Activated naive CD4-positive, alpha-beta T cell treated with anti-CD3 and anti-CD28 coated beads, Interleukin-2, amount 50 U/mL, for 24 hours (primary cell): ENCODE results near the gene CLEC3B.
"Not testable (repeated sequence)": the region's sequence is repeated elsewhere in the genome, so short reads cannot be mapped to it uniquely, and the experiment has no call there.

Experiments
- H3K27ac Mint-ChIP-seq: one replicate; pipeline ENCODE4 v1.8.0; 2021; ENCODE audit warnings: mild to moderate bottlenecking, mixed read lengths
- H3K27me3 Mint-ChIP-seq: one replicate; pipeline ENCODE4 v1.8.0; 2021; ENCODE audit warnings: mixed read lengths
- H3K36me3 Mint-ChIP-seq: one replicate; pipeline ENCODE4 v1.8.0; 2021; ENCODE audit warnings: mixed read lengths
- H3K4me1 Mint-ChIP-seq: one replicate; pipeline ENCODE4 v1.8.0; 2021; ENCODE audit warnings: mixed read lengths
- H3K4me3 Mint-ChIP-seq: one replicate; pipeline ENCODE4 v1.8.0; 2021; ENCODE audit warnings: mild to moderate bottlenecking, mixed read lengths
- H3K9me3 Mint-ChIP-seq: one replicate; pipeline ENCODE4 v1.8.0; 2021; ENCODE audit warnings: mixed read lengths

The CLEC3B gene

GRCh38 chr3:45026038-45026437 lies at the start of gene CLEC3B:
CLEC3B (plus strand) TSS chr3:45026303; CDS start chr3:45026363, 60 bp downstream.
- no peaks in the 10 kb centered on the region for H3K36me3 Mint-ChIP-seq
- H3K4me3 Mint-ChIP-seq = no peak within 1 kb of the TSS
- H3K27ac Mint-ChIP-seq = peak within 1 kb of the TSS; percentile 30
- H3K4me1 Mint-ChIP-seq = peaks cover 11% of the 10 kb centered on the region
- H3K27me3 Mint-ChIP-seq = no peaks in the 10 kb centered on the region
- H3K9me3 Mint-ChIP-seq = no peaks in the 10 kb centered on the region

DNA sequence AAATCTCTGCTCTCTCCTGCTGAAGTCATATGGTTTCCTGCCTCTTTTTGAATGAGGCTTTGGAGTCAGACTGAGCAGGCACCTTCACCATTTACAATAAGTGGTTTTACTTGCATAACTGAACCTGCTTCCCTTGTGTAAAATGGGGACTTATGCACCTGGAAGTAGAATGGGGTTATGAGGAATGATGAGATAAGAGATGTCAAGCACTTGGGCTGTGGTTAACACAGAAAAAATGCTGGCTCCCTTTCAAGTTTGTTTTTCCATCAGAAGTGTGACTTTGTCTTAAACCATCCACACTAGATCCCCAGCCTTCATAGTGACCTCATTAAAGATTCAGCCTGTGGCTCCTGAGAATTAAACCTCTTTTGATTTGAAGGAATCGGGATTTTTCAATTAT lies 44.9 kb upstream of the CLEC3B start:
- peaks cover 89% of the 10 kb centered on the region for H3K4me1 Mint-ChIP-seq
- H3K36me3 Mint-ChIP-seq = no peaks in the 10 kb centered on the region
- no peak overlapping the region for H3K4me3 Mint-ChIP-seq
- H3K27me3 Mint-ChIP-seq = no peaks in the 10 kb centered on the region
- no peak overlapping the region for H3K27ac Mint-ChIP-seq
- H3K9me3 Mint-ChIP-seq = no peaks in the 10 kb centered on the region

- Mint-ChIP-seq H3K36me3 (no peaks in the 10 kb centered on the region), H3K4me1 (peaks cover 88% of the 10 kb centered on the region), H3K27me3 (no peaks in the 10 kb centered on the region), H3K27ac (peak overlapping the region; percentile 23), H3K4me3 (peak overlapping the region; percentile 9), H3K9me3 (no peaks in the 10 kb centered on the region)
Measured at GRCh38 chr3:44981751-44982150, 44.4 kb upstream of the CLEC3B start.

- Mint-ChIP-seq H3K36me3 (peaks cover 1% of the 10 kb centered on the region), H3K27me3 (no peaks in the 10 kb centered on the region), H3K4me3 (no peak overlapping the region), H3K9me3 (no peaks in the 10 kb centered on the region), H3K27ac (no peak overlapping the region), H3K4me1 (peaks cover 90% of the 10 kb centered on the region)
Measured at GRCh38 chr3:44982817-44983216, 43.3 kb upstream of the CLEC3B start.

DNA sequence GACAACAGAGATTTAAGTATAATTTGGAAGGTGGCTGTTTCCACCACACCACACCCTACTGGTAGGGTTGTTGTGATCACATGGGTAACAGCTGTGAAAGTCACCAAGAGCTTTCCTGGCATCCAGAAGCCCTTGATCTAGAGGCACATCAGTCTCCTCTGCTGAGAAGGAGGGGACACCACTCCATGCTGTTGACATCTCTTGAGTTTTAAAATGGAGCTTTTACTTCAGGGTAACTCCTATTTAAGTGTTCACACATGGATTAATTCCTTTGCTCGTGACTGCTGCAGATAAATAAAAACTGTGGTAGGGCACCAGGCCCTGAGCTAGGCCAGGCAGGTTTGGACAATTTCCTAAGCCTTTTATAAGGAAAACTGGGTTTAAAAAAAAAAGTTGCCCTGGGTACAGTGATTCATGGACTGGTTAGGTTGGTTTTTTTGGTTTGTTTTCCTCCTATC lies 42.6 kb upstream of the CLEC3B start:
- Mint-ChIP-seq H3K9me3 (no peaks in the 10 kb centered on the region), H3K4me3 (no peak overlapping the region), H3K27ac (no peak overlapping the region), H3K36me3 (peaks cover 1% of the 10 kb centered on the region), H3K27me3 (no peaks in the 10 kb centered on the region), H3K4me1 (peaks cover 91% of the 10 kb centered on the region)

DNA sequence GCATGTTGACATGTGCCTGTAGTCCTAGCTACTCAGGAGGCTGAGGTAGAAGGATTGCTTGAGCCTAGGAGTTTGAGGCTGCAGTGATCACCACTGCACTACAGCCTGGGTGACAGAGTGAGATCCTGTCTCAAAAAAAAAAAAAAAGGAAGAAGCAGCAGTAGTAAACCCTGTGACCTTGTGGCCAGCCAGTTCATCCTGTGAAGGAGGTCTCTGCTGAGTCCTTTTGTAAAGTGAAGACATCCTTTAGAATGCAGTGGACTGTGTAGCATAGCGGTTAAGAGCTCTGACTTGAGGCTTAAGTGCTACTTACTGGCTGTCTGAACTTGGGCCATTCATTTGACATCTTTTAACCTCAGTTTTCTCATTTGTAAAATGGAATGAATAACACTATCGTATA lies 41.8 kb upstream of the CLEC3B start:
- H3K4me1 Mint-ChIP-seq = peaks cover 91% of the 10 kb centered on the region
- H3K27ac Mint-ChIP-seq = no peak overlapping the region
- H3K36me3 Mint-ChIP-seq = peaks cover 1% of the 10 kb centered on the region
- H3K27me3 Mint-ChIP-seq = no peaks in the 10 kb centered on the region
- H3K4me3 Mint-ChIP-seq = no peak overlapping the region
- no peaks in the 10 kb centered on the region for H3K9me3 Mint-ChIP-seq

GRCh38 chr3:44986330-44986729 lies 39.8 kb upstream of the CLEC3B start:
- H3K4me1 Mint-ChIP-seq = peaks cover 90% of the 10 kb centered on the region
- not testable (repeated sequence) for H3K27me3 Mint-ChIP-seq, H3K27ac Mint-ChIP-seq, H3K9me3 Mint-ChIP-seq, H3K4me3 Mint-ChIP-seq
- H3K36me3 Mint-ChIP-seq = peaks cover 11% of the 10 kb centered on the region

- no peaks in the 10 kb centered on the region for H3K9me3 Mint-ChIP-seq
- peaks cover 15% of the 10 kb centered on the region for H3K36me3 Mint-ChIP-seq
- peaks cover 90% of the 10 kb centered on the region for H3K4me1 Mint-ChIP-seq
Measured at GRCh38 chr3:44987332-44987731, 38.8 kb upstream of the CLEC3B start.

DNA sequence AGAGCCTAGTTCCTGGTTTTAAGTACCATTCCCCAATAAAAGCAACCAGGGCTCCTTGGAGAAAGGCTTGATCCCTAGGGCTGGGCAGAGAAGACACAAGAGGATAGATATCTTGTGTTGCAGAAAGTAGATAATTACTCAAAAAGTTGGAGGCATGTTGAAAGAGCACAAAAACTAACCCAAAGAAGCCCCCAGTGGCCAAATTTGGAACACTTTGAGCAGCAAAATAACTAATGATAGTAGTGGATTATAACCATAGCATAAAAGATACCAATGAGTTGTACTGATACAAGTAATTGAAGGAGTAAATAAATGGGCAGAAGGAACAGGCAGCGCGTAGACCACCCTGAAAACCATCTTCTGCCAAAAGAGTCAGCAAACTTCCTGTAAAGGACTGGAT lies 38.0 kb upstream of the CLEC3B start:
- Mint-ChIP-seq H3K36me3 (peaks cover 18% of the 10 kb centered on the region), H3K4me3 (no peak overlapping the region), H3K27me3 (no peaks in the 10 kb centered on the region), H3K9me3 (no peaks in the 10 kb centered on the region), H3K27ac (no peak overlapping the region), H3K4me1 (peaks cover 90% of the 10 kb centered on the region)

More at GRCh38 chr3:44987332-44987731, 38.8 kb upstream of the CLEC3B start:
- H3K27ac Mint-ChIP-seq = no peak overlapping the region
- no peaks in the 10 kb centered on the region for H3K27me3 Mint-ChIP-seq
- no peak overlapping the region for H3K4me3 Mint-ChIP-seq

- Mint-ChIP-seq H3K27me3 (no peaks in the 10 kb centered on the region), H3K27ac (no peak overlapping the region), H3K4me1 (peaks cover 90% of the 10 kb centered on the region), H3K4me3 (no peak overlapping the region), H3K9me3 (no peaks in the 10 kb centered on the region), H3K36me3 (peaks cover 20% of the 10 kb centered on the region)
Measured at GRCh38 chr3:44989141-44989540, 37.0 kb upstream of the CLEC3B start.

DNA sequence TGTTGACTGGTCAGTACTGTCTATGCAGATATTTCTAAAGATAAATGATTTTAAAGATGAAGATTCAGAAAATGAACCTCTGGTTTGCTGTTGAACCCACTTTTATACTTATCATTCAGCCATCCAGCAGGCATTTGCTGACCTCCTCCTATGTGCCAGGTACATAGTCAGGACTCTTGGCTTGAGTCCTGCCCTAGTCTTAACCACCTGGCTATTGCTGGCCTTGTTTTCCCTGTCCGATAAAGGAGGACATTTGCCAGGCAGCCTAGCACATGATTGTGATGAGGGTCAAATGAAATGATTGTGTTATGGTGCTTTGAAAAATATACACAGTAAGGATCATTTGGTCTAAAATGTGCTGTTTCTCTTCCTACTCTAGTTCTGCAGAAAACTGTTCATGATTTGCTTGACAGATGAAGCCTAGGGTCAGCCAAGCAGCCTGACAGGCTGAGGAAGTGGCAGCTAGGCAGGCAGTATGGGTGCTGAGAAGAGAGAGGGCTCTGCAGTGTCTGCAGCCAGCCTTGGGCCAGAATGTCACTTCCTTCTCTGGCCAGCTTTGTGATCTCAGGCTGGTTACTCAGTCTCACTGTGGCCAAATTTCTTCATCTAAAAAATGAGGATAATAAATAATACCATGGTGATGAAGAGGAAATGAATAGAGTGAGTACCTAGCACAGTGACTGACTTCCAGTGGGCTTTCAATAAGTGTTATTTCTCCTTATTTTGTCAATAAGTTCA lies 36.3 kb upstream of the CLEC3B start:
- Mint-ChIP-seq H3K27me3 (no peaks in the 10 kb centered on the region), H3K27ac (no peak overlapping the region), H3K36me3 (peaks cover 24% of the 10 kb centered on the region)

GRCh38 chr3:44991326-44991725 lies 34.8 kb upstream of the CLEC3B start:
- H3K4me3 Mint-ChIP-seq = peak overlapping the region; percentile 43
- no peaks in the 10 kb centered on the region for H3K9me3 Mint-ChIP-seq
- peak overlapping the region; percentile 26 for H3K27ac Mint-ChIP-seq
- H3K36me3 Mint-ChIP-seq = peaks cover 26% of the 10 kb centered on the region
- H3K4me1 Mint-ChIP-seq = peaks cover 97% of the 10 kb centered on the region
- H3K27me3 Mint-ChIP-seq = no peaks in the 10 kb centered on the region

More for the DNA sequence above, 36.3 kb upstream of the CLEC3B start:
- no peak overlapping the region for H3K4me3 Mint-ChIP-seq
- H3K4me1 Mint-ChIP-seq = peaks cover 92% of the 10 kb centered on the region
- no peaks in the 10 kb centered on the region for H3K9me3 Mint-ChIP-seq

GRCh38 chr3:44992555-44993470 lies 33.3 kb upstream of the CLEC3B start:
- H3K4me3 Mint-ChIP-seq = no peak overlapping the region
- peaks cover 26% of the 10 kb centered on the region for H3K36me3 Mint-ChIP-seq
- no peaks in the 10 kb centered on the region for H3K9me3 Mint-ChIP-seq
- peaks cover 99% of the 10 kb centered on the region for H3K4me1 Mint-ChIP-seq
- no peaks in the 10 kb centered on the region for H3K27me3 Mint-ChIP-seq
- H3K27ac Mint-ChIP-seq = no peak overlapping the region

- Mint-ChIP-seq H3K27me3 (no peaks in the 10 kb centered on the region), H3K9me3 (no peaks in the 10 kb centered on the region), H3K36me3 (peaks cover 26% of the 10 kb centered on the region), H3K27ac (no peak overlapping the region), H3K4me3 (no peak overlapping the region), H3K4me1 (peaks cover 91% of the 10 kb centered on the region)
Measured at GRCh38 chr3:44993471-44994205, 32.5 kb upstream of the CLEC3B start.

GRCh38 chr3:44995142-44995770 lies 30.8 kb upstream of the CLEC3B start:
- Mint-ChIP-seq H3K27ac (no peak overlapping the region), H3K4me3 (no peak overlapping the region), H3K27me3 (no peaks in the 10 kb centered on the region), H3K4me1 (peaks cover 76% of the 10 kb centered on the region), H3K9me3 (no peaks in the 10 kb centered on the region), H3K36me3 (peaks cover 24% of the 10 kb centered on the region)
